Lung microvascular endothelial cell (primary cell): ENCODE measurements around the gene LSM14A. TPM values are rescaled to one million over a fixed set of nuclear protein-coding genes. Genes with fewer than 3 reads are reported as not detected.
"Not testable (repeated sequence)": the region's sequence is repeated elsewhere in the genome, so short reads cannot be mapped to it uniquely, and the experiment has no call there.

ENCODE experiments used
- DNase-seq, 2 donors: peaks; one replicate each; pipeline versions ENCODE4 v3.0.0 to v3.0.0-alpha.2; 2010; ENCODE audit warnings: low read depth in 2 of 2
- total RNA-seq: library from RNA; depleted of rRNA; stranded (reverse); fragments of >200 nt; gene quantifications from 2 replicates; pipeline ENCODE4 v1.2.1, GENCODE V29; 2014

LSM14A gene
- total RNA-seq, 1 donor from 2014 or later = 131 TPM

- no peak for DNase-seq
Observed at GRCh38 chr19:34189917-34190425, 17.7 kb downstream of the LSM14A start.

DNA sequence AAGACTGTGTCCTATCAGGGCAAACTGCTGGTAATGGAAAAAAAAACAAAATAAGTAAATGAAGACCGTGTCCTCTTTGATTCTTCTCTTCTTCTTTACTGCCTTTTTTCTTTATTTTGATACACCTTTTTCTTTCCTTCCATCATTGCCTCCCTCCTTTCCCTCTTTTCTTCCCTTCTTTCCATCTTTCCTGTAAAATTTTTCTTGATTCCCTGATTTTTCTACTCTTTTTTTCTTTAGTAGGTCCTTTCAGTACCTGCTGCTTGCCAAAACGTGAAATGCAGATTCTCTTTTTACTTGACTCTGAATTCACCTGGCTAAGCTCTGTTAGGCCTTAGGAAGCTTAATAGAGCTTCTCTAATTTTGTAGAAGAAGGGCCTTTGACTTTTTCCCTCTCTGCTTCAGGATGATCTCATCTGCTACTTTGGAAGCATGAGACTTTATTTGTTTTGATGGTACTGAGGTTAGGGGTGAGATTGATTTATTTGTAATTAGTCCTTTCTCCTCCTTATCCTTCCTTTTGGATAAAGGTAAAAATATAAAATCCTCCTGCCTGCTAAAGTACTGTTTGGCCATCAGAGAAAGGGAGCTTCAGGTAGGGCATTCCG is 19.2 kb downstream of the LSM14A start:
- DNase-seq = no peak

GRCh38 chr19:34193439-34193838 is 21.1 kb downstream of the LSM14A start:
- DNase-seq = no peak

DNA sequence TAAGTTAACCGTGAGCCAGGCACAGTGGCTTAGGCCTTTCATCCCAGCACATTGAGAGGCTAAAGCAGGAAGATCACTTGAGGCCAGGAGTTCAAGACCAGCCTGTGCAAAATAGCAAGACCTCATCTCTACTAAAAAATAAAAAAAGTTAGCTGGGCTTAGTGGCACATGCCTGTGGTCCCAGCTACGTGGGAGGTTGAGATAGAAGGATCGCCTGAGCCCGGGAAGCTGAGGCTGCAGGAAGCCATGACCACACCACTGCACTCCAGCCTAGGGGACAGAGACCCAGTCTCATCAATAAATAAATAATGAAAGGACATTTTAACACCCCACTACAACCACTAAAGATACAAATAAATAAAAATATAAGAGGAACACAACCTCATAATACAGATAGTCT is 21.6 kb downstream of the LSM14A start:
- no peak for DNase-seq

DNA sequence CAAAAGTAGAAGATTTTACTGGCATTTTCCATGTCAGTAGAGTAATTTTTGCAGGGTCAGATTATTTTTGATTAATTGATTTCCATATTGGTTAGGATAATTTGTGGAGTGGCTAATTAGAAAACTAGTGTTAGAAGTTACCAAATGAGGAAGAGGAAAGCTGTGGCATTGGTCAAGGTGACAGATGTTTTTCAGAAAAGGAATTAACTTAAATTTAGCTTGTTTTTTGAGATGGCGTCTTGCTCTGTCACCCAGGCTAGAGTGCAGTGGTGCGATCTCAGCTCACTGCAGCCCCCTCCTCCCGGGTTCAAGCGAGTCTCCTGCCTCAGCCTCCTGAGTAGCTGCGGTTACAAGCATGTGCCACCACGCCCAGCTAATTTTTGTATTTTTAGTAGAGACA is 28.8 kb downstream of the LSM14A start:
- DNase-seq = no peak

GRCh38 chr19:34205324-34205723 is 33.0 kb downstream of the LSM14A start:
- DNase-seq = not testable (repeated sequence)

GRCh38 chr19:34208291-34208884 is 36.1 kb downstream of the LSM14A start:
- no peak for DNase-seq

GRCh38 chr19:34209726-34210125 is 37.4 kb downstream of the LSM14A start:
- DNase-seq = no peak

DNA sequence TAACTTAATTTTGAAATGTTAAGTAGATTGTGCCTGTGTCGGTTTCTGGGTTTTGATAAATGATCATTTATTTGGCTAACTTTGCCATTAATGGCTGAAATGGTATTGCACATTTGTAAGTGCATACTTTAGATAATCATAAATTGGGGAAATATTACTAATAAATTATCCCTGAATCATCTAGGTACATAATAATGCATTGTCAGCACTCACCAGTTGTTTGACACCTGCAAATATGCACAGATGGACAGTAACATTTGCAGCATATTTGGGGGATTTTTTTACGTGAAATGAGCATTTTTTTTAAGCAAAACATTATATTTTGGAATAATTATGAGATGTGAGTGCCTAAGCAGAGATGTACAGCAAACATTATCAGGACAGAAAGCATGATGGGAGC is 41.0 kb downstream of the LSM14A start:
- DNase-seq = no peak

DNA sequence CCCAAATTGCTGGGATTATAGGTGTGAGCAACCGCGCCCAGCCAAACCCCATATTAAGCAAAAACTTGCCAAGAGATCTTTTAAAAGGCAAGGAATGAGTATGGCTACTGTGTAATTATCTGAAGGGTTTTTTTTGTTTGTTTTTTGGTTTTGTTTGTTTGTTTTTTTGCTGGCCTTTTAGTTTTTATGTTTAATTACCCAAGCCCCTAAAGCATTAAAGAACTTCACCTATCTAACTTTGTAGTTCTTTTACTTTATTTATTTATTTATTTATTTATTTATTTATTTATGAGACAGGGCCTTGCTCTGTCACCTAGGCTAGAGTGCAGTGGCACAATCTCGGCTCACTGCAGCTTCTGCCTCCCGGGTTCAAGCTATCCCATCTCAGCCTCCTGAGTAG is 41.7 kb downstream of the LSM14A start:
- DNase-seq = no peak

DNA sequence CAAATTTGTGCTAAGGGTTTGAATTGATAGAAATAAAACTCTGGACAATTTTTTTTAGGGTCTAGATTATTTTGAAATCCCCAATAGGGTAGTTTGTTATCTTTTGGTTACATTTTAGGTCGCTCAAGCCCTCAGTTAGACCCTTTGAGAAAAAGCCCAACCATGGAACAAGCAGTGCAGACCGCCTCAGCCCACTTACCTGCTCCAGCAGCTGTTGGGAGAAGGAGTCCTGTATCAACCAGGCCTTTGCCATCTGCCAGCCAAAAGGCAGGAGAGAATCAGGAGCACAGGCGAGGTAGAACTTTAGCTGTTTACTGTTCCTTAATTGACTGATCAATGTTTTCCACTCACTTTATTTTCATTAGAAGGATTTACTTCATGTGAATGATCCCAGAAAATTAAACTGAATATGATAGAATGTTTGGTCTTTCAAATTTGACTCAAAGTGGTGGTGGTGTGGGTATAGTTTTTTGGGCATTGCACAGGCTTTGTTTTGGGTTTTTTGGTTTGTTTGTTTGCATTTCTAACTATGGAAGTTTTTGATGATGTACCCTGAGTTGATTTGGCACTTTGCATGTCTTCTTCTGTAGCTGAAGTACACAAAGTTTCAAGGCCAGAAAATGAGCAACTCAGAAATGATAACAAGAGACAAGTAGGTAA is 42.8 kb downstream of the LSM14A start:
- DNase-seq = no peak

DNA sequence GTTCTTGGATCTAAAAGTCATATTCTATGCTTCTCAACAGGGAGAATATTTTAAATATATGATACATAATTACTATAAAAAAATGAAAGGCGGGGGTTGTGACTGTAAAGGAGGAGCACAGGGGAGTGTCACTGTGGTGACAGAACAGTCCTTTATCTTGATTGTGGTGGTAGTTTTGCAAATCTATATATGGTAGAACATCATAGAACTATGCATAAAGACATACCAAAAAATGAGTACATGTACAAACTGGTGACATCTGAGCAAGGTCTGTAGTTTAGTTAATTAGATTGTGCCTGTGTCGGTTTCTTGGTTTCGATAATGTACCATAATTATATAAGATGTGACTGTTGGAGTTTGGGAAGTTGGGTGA is 43.3 kb downstream of the LSM14A start:
- DNase-seq = no peak

DNA sequence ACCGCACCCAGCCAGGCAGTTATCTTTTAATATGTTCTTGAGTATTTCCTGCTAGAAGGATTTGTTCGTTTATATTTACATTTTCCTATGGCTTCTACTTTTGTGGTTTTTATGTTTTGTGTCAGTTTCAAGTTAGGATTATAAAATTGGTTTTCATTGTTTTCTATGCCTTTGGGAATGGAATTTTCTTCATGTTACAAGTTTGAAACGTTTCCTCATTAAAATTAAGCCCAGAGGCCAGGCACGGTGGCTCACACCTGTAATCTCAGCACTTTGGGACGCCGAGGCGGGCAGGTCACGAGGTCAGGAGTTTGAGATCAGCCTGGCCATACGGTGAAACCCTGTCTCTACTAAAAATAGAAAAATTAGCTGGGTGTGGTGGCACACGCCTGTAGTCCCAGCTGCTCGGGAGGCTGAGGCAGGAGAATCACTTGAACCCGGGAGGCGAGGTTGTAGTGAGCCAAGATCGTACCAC is 44.5 kb downstream of the LSM14A start:
- DNase-seq = not testable (repeated sequence)

DNA sequence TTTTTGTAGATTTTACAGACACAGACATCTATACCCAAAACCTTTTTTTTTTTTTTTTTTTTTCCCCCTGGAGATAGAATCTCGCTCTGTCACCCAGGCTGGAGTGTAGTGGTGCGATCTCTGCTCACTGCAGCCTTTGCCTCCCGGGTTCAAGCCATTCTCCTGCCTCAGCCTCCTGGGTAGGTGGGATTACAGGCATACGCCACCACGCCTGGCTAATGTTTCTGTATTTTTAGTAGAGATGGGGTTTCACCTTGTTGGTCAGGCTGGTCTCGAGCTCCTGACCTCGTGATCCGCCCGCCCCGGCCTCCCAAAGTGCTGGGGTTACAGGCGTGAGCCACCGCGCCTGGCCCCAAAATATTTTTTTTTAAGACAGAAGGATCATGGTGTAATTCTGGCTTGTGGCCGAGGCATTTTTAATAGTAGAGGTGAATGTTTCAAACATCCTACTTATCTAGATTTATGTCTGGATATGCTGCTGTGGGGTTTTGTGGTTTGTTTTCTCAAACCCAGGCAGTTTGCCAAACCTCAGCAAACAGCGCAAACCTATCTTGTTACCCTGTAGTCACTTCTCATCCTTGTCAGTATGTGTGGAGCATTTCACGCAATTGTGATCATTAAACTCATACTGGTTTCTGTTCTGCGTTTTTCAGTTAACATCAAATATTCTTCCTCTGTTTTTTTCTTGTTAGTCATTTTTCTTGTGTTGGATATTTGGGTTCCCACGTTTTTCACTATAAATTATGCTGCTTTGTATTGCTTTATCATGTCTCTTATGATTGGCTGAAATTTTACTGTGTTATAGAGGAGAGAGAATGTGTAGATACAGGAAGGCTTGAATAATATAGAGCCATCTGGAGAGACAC is 45.9 kb downstream of the LSM14A start:
- peak; percentile 74 to 80 for DNase-seq

DNA sequence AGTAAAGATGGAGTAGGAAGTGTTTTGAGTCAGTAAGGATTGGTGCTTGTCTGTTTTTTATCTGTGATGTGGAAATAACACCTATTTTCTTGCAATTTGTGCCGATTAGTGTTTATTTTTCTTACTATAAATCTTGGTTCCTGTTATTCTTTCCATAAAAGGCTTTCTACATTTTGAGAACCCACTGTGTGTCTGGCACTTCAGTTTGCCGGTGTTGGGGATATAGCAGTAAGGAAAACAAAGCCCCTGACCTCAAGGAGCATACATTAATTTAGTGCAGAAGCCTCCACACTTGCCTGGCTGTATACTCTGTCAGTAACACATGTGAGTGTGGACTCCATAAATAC is 46.5 kb downstream of the LSM14A start:
- DNase-seq = no peak

- peak; percentile 80 to 86 for DNase-seq
Observed at GRCh38 chr19:34220472-34221063, 48.3 kb downstream of the LSM14A start.

DNA sequence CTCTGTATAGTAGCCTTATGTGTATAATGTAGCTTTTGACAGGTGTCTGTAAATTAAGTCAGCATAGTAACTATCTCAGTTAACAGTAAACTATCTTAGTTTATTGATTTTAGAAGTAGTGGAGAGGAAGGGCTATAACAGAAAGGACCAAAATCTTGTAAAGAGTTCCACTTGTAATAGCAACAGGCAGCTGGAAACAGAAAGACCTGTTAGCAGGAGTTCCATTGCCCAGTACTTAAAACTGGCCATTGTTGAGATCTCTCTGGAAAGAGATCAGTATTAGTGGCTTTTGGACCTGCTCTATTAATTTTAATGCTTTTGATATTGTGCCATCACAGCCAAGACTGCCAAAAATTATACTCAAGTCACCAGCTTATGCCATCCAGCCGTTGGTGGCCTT is 50.1 kb downstream of the LSM14A start:
- no peak for DNase-seq

DNA sequence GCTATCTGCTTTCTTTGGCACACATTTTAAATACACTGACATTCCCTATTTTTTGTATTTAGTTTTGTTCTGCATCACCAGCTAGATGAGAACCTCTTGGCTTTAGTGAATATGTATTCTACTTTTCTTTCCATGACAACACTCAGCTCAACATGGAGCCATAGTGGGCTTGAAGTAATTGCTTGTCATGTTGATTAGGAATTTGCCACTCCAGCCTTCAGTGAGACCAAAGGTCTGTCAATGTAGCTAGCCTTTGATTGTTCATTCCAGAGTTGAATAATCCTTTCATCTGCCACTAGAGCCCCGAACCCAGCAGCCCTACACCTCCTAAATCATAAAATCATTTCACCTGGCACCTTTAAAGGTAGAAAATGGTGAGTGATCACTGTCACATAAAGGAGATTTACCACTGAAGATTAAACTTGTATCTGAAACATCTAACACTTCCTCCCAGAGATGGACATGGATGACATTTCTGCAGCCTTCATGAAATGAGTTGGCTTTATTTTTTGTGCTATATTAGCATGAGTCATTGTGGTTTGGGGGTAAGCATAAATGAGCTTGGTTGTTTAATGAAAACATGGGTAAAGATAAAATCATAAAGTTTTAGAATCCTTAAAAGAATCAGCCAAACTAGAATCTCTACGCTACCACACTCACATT is 52.8 kb downstream of the LSM14A start:
- DNase-seq = peak; percentile 53 to 67

GRCh38 chr19:34225659-34226015 is 53.3 kb downstream of the LSM14A start:
- no peak for DNase-seq

- DNase-seq = no peak
Observed at GRCh38 chr19:34226036-34226435, 53.7 kb downstream of the LSM14A start.

DNA sequence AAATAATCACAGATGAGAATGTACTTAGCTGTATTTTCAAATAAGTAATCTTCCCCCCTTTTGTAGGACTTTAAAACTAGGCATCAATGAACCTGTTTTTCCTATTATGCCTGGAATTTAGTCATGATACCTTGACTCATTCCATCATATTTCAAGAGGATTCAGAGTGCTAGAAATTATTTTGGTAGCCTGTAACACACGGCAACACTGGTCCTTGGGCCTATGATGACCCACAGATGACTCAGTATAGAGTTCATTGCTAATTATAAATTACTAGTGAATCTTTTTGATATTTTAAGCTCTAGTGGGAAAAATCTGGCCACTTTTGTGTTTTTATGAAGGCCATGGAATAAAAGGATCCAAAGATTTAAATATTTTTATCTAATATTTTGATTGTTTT is 56.0 kb downstream of the LSM14A start:
- DNase-seq = no peak
